Activated T-cell treated with anti-CD3 and anti-CD28 coated beads, Interleukin-2, amount 50 U/mL, for 4 hours (primary cell): Measurements from ENCODE around the gene MMRN2. TPM values are rescaled to one million over a fixed set of nuclear protein-coding genes. Genes with fewer than 3 reads are reported as not detected.
"Not testable (repeated sequence)": the region's sequence is repeated elsewhere in the genome, so short reads cannot be mapped to it uniquely, and the experiment has no call there.

Experiments
- ATAC-seq, 2 donors: fragments of 200-7000 bp; cut with Tn5 transposase; one replicate each; pipeline ENCODE4 v1.10.0; 2021
- DNase-seq: peaks from one replicate; pipeline ENCODE4 v3.0.0-alpha.2; 2020
- H3K27me3 Mint-ChIP-seq: one replicate; pipeline ENCODE4 v1.8.0; 2021; ENCODE audit warnings: low read depth, mixed read lengths
- H3K36me3 Mint-ChIP-seq: one replicate; pipeline ENCODE4 v1.8.0; 2022; ENCODE audit warnings: mixed read lengths; ENCODE audit not compliant: insufficient read depth
- H3K4me1 Mint-ChIP-seq: one replicate; pipeline ENCODE4 v1.8.0; 2021; ENCODE audit warnings: low read depth, mixed read lengths
- H3K4me3 Mint-ChIP-seq: one replicate; pipeline ENCODE4 v1.8.0; 2021; ENCODE audit warnings: mild to moderate bottlenecking, moderate library complexity, mixed read lengths
- H3K9me3 Mint-ChIP-seq: one replicate; pipeline ENCODE4 v1.8.0; 2021; ENCODE audit warnings: mixed read lengths
- total RNA-seq, 3 donors: library from RNA; stranded (reverse); gene quantifications; one replicate each; pipeline ENCODE4 v1.2.1, GENCODE V29; 2021

MMRN2 gene, protein sequence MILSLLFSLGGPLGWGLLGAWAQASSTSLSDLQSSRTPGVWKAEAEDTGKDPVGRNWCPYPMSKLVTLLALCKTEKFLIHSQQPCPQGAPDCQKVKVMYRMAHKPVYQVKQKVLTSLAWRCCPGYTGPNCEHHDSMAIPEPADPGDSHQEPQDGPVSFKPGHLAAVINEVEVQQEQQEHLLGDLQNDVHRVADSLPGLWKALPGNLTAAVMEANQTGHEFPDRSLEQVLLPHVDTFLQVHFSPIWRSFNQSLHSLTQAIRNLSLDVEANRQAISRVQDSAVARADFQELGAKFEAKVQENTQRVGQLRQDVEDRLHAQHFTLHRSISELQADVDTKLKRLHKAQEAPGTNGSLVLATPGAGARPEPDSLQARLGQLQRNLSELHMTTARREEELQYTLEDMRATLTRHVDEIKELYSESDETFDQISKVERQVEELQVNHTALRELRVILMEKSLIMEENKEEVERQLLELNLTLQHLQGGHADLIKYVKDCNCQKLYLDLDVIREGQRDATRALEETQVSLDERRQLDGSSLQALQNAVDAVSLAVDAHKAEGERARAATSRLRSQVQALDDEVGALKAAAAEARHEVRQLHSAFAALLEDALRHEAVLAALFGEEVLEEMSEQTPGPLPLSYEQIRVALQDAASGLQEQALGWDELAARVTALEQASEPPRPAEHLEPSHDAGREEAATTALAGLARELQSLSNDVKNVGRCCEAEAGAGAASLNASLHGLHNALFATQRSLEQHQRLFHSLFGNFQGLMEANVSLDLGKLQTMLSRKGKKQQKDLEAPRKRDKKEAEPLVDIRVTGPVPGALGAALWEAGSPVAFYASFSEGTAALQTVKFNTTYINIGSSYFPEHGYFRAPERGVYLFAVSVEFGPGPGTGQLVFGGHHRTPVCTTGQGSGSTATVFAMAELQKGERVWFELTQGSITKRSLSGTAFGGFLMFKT
- total RNA-seq, result under 1 TPM in 1 of 3 donors, not detected in 2; 0.18 TPM

DNA sequence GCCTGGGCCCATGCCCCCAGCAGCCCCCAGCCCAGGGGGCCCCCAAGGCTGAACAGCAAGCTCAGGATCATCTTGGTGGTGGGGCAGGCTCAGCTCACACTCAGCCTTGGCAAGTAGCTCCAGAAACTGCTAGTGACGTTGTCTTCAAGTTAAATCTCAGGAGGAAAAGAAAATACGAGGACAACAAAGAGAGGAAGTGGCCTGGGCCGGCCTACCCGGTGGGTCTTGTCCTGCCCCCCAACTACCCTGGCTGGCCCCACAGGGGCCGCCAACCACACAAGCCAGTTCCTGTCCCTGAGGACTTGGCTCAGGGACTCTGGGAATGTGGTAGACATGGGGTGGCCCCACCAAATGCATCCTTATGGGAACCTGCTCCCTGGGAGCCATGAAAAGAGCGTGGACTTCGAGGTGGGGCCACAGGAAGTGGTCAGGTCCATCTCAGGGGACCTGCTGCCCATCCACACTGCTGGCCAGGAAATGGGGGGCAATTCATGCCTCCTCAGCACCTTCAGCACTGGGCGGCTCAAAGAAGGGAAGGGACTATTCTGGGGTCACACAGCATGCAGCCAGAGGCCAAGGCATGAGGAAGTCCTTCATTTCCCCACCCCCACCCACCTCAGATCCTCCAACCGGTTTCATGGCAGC is at the start of gene MMRN2:
MMRN2 (minus strand) TSS at position 145 of the 645 bp plus-strand sequence; CDS start at position 71, 74 bp downstream.
- H3K4me1 Mint-ChIP-seq, result peaks cover 3% of the 10 kb centered on the region

DNA sequence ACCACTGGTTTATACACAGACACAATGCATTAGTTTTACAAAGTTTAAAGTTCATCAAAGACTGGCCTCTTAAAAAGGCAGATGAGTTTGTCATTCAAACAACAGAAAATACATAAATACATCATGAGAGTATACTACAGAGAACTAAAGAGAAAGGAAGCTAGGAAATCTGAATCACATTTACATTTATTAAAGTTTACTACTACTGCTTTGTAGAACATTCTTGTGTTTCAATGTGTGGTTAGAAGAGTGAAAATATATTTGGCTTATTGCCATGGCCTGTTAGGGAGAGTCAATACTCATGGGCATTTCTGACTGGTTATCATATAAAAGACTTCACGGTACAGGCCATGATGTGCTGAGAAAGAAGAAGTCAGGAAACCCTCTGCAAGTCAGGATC is 49.7 kb upstream of the MMRN2 start:
- H3K36me3 Mint-ChIP-seq, H3K4me3 Mint-ChIP-seq, ATAC-seq, H3K27me3 Mint-ChIP-seq, H3K4me1 Mint-ChIP-seq, H3K9me3 Mint-ChIP-seq, DNase-seq: not testable (repeated sequence)

More for the DNA sequence above, at the start of gene MMRN2:
- DNase-seq (no peak), ATAC-seq (no peak)
- Mint-ChIP-seq H3K36me3 (no peaks in the 10 kb centered on the region), H3K27me3 (no peaks in the 10 kb centered on the region), H3K9me3 (peaks cover 4% of the 10 kb centered on the region), H3K4me3 (no peak within 1 kb of the TSS)

DNA sequence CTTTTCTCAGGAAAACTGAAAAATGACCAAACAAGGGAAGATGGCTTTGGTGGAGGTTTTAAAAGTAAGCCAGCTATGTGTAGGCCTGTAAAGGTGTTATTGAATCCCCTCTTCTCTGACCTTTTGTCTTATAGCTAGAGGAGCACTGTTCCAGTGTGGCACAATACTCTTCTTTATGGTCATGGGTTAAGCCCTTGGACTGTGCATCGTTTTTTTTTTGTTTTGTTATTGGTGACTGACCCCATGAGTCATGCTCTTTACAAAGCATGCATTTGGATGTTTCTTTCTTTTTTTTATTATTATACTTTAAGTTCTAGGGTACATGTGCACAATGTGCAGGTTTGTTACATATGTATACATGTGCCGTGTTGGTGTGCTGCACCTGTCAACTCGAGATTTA is 43.1 kb upstream of the MMRN2 start:
- no peak for ATAC-seq
- Mint-ChIP-seq H3K4me1 (no peaks in the 10 kb centered on the region), H3K9me3 (no peaks in the 10 kb centered on the region), H3K4me3 (no peak overlapping the region), H3K27me3 (no peaks in the 10 kb centered on the region), H3K36me3 (no peaks in the 10 kb centered on the region)
- no peak for DNase-seq

DNA sequence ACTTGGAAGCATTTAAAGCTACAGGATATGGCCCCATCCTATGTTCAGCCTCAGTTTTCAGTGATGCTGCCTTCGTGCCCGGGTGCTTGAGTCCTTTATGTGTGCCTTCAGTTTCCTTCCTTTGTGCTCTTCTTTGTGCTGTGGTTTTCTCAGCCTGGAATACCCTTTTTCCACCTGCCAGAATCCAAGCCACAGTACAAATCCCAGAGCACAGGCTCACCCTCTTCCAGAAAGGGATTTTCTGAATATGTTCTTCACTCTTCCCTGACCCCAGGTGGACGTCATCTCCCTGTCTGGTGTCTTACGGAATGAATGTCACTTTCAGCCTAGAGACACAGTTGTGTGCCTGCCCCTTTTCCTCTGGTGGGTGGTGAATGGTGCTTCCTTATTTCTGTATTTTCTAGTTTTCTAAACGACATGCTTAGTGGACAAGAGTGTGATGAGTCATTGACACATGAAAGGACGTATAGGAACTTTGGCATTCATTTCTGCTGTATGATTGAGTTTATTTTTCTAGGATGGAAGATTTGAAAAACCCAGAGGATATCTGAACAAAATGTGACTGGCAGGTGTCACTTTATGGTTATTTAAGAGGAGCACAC is 42.5 kb upstream of the MMRN2 start:
- not testable (repeated sequence) for ATAC-seq, DNase-seq, H3K9me3 Mint-ChIP-seq, H3K4me1 Mint-ChIP-seq, H3K4me3 Mint-ChIP-seq, H3K27me3 Mint-ChIP-seq, H3K36me3 Mint-ChIP-seq

DNA sequence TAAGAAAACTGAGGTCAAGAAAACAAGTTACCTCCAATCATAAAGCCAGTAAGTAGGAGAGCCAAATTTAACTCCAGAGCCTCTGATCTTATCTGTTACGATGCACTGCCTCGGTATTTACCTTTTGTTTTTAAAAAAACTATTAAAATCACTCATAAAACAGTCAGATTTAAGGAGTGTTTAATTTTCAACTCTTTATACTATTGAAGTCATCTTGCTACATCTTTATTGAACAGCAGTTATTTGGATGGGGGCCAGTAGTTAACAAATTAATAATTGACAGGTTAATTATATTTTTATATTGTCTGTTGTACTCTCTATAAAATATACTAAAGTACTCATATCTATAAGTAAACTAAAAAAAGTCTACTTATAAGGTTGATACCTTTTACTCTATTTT is 35.5 kb upstream of the MMRN2 start:
- Mint-ChIP-seq H3K27me3 (peaks cover 15% of the 10 kb centered on the region), H3K4me1 (no peaks in the 10 kb centered on the region), H3K9me3 (no peaks in the 10 kb centered on the region), H3K4me3 (no peak overlapping the region), H3K36me3 (no peaks in the 10 kb centered on the region)
- no peak for DNase-seq
- ATAC-seq, result no peak

DNA sequence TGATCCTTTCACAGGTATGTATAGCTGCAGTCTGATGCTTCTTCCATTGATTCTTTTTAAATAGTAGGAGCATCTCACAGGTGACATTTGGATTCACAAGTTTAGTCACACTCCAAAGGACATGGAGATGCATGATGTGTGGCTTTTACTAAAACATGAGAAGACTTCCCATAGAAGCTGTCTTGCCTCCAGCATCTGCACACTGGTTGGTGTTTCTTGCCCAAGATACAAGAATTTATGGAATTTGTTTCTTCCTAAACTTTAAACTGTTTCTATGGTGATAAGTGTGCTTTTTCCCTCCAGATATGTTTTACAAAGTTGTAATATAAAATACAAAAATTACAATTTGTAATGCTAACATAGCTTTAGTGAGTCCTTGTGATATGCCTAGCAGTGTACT is 35.0 kb upstream of the MMRN2 start:
- H3K27me3 Mint-ChIP-seq, result peaks cover 15% of the 10 kb centered on the region
- no peak overlapping the region for H3K4me3 Mint-ChIP-seq
- no peaks in the 10 kb centered on the region for H3K4me1 Mint-ChIP-seq
- no peaks in the 10 kb centered on the region for H3K36me3 Mint-ChIP-seq
- H3K9me3 Mint-ChIP-seq, result no peaks in the 10 kb centered on the region
- DNase-seq, result no peak
- no peak for ATAC-seq

DNA sequence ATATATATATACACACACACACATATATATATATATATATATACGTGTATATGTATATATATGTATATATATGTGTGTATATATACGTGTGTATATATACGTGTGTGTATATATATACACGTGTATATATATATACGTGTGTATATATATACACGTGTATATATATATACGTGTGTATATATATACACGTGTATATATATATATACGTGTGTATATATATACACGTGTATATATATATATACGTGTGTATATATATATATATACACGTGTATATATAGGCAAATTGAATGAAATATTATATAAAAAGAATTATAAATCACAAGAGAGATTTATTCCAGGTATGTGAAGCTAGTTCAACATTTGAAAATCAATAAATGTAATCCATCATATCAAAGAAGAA is 33.9 kb upstream of the MMRN2 start:
- H3K4me1 Mint-ChIP-seq, ATAC-seq, H3K4me3 Mint-ChIP-seq, DNase-seq, H3K36me3 Mint-ChIP-seq, H3K9me3 Mint-ChIP-seq: not testable (repeated sequence)
- peaks cover 15% of the 10 kb centered on the region for H3K27me3 Mint-ChIP-seq

DNA sequence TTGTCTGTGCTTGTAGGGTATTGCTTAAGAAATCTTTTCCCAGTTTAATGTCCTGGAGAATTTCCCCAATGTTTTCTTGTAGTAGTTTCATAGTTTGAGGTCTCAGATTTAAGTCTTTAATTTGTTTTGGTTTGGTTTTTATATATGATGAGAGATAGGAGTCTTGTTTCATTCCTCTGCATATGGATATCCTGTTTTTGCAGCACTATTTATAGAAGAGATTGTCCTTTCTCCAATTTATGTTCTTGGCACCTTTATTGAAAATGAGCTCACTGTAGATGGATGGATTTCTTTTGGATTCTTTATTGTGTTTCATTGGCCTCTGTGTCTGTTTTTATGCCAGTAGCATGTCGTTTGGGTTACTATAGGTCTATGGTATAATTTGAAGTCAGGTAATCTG is 31.1 kb upstream of the MMRN2 start:
- Mint-ChIP-seq H3K4me3 (no peak overlapping the region), H3K27me3 (peaks cover 15% of the 10 kb centered on the region), H3K9me3 (no peaks in the 10 kb centered on the region), H3K4me1 (no peaks in the 10 kb centered on the region), H3K36me3 (no peaks in the 10 kb centered on the region)
- ATAC-seq (no peak), DNase-seq (no peak)

DNA sequence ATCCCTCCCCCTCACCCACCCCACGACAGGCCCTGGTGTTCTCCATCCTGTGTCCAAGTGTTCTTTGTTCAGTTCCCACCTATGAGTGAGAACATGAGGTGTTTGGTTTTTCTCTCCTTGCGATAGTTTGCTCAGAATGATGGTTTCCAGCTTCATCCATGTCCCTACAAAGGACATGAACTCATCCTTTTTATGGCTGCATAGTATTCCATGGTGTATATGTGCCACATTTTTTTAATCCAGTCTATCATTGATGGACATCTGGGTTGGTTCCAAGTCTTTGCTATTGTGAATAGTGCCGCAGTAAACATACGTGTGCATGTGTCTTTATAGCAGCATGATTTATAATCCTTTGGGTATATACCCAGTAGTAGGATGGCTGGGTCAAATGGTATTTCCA is 27.1 kb upstream of the MMRN2 start:
- not testable (repeated sequence) for H3K36me3 Mint-ChIP-seq, H3K4me1 Mint-ChIP-seq, ATAC-seq, H3K4me3 Mint-ChIP-seq, H3K9me3 Mint-ChIP-seq, H3K27me3 Mint-ChIP-seq, DNase-seq

DNA sequence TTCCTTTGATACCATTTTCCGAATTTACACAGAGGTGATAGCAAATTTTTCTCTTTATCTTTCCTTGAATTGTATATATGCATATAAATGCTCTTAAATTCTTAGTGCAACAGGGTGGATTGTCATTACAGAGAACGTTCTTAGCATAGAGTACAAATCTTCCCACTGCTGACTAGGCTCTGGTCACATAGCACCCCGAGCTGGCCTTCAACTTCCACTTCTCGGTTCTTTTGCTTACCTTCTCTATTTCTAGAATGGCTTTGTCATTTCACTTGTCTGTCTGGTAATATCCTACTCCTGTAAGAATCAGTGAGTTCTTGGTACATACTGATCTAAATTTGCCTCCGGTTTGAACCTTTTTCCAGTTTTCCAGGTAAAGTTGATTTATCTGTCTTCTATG is 24.3 kb upstream of the MMRN2 start:
- no peaks in the 10 kb centered on the region for H3K36me3 Mint-ChIP-seq
- H3K4me1 Mint-ChIP-seq, result no peaks in the 10 kb centered on the region
- no peak for DNase-seq
- no peak for ATAC-seq
- no peaks in the 10 kb centered on the region for H3K9me3 Mint-ChIP-seq
- H3K27me3 Mint-ChIP-seq, result no peaks in the 10 kb centered on the region
- no peak overlapping the region for H3K4me3 Mint-ChIP-seq

DNA sequence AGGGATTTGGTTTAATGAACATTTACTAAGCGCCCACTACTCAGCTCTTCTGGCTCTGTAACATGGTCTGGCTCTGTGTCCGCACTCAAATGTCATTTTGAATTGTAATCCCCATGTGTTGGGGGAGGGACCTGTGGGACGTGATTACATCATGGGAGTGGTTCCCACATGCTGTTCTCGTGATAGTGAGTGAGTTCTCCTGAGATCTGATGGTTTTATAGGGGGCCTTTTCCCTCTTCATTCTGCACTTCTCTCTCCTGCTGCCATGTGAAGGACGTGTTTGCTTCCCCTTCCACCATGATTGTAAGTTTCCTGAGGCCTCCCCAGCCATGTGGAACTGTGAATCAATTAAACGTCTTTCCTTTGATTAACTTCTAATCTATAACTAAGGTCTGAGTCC is 23.6 kb upstream of the MMRN2 start:
- not testable (repeated sequence) for DNase-seq, H3K27me3 Mint-ChIP-seq, H3K4me3 Mint-ChIP-seq, H3K4me1 Mint-ChIP-seq, ATAC-seq, H3K9me3 Mint-ChIP-seq, H3K36me3 Mint-ChIP-seq

DNA sequence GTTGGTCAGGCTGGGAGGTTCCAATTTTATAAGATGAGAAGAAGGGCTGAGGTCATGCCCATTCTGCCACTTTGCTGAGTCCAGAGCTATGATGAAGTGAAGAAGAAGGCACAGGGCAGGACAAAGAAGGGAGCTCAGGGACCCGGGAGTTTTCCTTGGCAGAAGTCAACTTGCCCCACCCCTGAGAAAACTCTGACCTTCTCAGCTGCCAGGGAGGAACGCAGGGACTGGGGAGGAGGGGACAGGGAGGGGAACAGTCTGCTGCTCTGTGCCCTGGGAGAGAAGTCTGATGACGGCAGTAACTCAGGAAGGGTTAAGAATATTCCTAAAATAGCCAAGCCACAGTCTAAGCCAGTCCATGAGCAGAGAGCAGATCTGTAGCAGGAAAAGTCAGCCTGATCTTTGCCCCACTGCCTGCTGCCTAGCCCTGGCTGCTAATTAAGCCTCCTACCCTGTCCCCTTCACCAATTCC is 22.6 kb upstream of the MMRN2 start:
- Mint-ChIP-seq H3K4me1 (no peaks in the 10 kb centered on the region), H3K36me3 (no peaks in the 10 kb centered on the region), H3K4me3 (no peak overlapping the region), H3K9me3 (no peaks in the 10 kb centered on the region), H3K27me3 (no peaks in the 10 kb centered on the region)
- no peak for DNase-seq
- no peak for ATAC-seq

DNA sequence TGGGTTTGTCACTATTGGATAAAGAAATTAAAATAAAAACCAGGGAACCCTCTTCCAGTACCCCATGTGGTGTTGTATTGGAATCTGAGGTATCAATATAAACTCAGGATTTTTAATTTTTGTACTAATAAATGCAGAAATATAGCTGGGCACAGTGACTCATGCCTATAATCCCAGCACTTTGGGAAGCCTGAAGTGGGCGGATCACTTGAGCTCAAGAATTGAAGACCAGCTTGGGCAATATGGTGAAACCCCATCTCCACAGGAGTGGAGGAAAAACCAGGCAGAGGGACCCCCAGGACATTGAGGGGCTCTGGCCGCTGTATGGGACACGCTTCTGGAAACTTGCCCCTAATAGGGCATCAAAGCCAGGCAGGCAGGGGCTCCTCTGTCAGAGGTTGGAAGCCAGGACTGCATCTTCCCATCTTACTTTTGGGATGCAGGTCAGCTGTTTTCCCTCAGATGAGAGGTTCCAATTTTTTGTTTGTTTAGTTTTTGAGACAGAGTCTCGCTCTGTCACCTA is 21.9 kb upstream of the MMRN2 start:
- Mint-ChIP-seq H3K36me3 (no peaks in the 10 kb centered on the region), H3K4me3 (no peak overlapping the region), H3K9me3 (no peaks in the 10 kb centered on the region), H3K4me1 (no peaks in the 10 kb centered on the region), H3K27me3 (no peaks in the 10 kb centered on the region)
- no peak for ATAC-seq
- no peak for DNase-seq

DNA sequence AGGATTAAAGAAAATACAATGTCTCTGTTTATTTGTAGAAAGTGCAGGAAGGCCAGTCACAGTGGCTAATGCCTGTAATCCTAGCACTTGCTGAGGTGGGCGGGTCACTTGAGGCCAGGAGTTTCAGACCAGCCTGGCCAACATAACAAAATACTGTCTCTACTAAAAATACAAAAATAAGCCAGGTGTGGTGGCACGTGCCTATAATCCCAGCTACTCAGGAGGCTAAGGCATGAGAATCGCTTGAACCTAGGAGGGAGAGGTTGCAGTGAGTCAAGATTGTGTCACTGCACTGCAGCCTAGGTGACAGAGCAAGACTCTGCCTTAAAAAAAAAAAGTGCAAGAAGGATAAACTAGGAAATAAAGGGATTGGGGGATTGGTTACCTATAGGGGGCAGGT is 21.0 kb upstream of the MMRN2 start:
- not testable (repeated sequence) for H3K4me3 Mint-ChIP-seq, ATAC-seq, DNase-seq, H3K27me3 Mint-ChIP-seq, H3K36me3 Mint-ChIP-seq, H3K9me3 Mint-ChIP-seq, H3K4me1 Mint-ChIP-seq
